Brain microvascular endothelial cell (primary cell): Measurements from ENCODE around the gene ZXDC.

ENCODE experiments used
- DNase-seq: peaks from one replicate; pipeline ENCODE4 v3.0.0-alpha.2; 2020
- H3K27ac ChIP-seq: fragments of 250-450 bp; sonication (Bioruptor Pico); 2 replicates; pipeline ENCODE4 v1.5.1; 2020; ENCODE audit warnings: mild to moderate bottlenecking, moderate library complexity
- H3K27me3 ChIP-seq: fragments of 250-450 bp; sonication (Bioruptor Pico); replicated peaks from 2 replicates; pipeline ENCODE4 v1.5.1; 2020; ENCODE audit warnings: mild to moderate bottlenecking
- H3K36me3 ChIP-seq: fragments of 250-450 bp; sonication (Bioruptor Pico); replicated peaks from 2 replicates; pipeline ENCODE4 v1.5.1; 2020; ENCODE audit warnings: mild to moderate bottlenecking
- H3K4me3 ChIP-seq: 2 replicates; pipeline ENCODE4 v1.5.1; 2011; ENCODE audit warnings: low read depth, mild to moderate bottlenecking, control low read depth, low read length, moderate library complexity
- CTCF ChIP-seq: IDR thresholded peaks from 2 replicates; pipeline ENCODE4 v1.5.1; 2011; ENCODE audit warnings: low read depth, mild to moderate bottlenecking, moderate library complexity, low read length, control low read depth, inconsistent platforms; ENCODE audit errors: missing control alignments
- in situ Hi-C: cut with HindIII; loops from 2 replicates; pipeline ENCODE4 v1.10.0; 2017; ENCODE audit warnings: low sequenced_read_pairs, low pct_ligation_motif_present

ZXDC gene

GRCh38 chr3:126463521-126463920 lies 12.2 kb downstream of the ZXDC start:
- DNase-seq, result no peak
- Histone ChIP-seq H3K4me3 (no peak overlapping the region), H3K36me3 (peaks cover 72% of the 10 kb centered on the region), H3K27ac (no peak overlapping the region), H3K27me3 (no peaks in the 10 kb centered on the region)
- in situ Hi-C loops, result no loop called here
- no peak for TF ChIP-seq CTCF

- no peak for DNase-seq
Measured at GRCh38 chr3:126461450-126462070, 14.1 kb downstream of the ZXDC start.

DNA sequence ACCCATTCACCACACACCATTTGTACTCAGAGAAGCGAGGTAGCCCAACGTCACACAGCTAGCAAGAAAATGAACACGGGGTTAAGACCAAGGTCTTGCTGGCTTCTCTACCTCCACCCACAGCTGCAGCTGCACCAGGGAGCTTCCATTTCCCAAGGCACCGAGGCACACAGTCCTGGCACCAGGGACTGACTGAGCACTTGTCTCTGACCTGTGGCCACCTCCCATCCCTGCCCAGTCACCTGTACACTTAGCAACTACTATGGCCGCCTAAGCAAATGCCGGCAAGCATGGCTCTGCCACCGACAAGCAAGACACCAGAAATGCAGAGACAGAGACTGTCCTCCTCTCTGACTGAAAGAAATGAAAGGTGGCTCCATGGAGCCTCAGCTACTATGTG lies 15.3 kb downstream of the ZXDC start:
- H3K4me3 ChIP-seq, result no peak overlapping the region
- no peak overlapping the region for H3K27ac ChIP-seq
- H3K27me3 ChIP-seq, result no peaks in the 10 kb centered on the region
- peaks cover 62% of the 10 kb centered on the region for H3K36me3 ChIP-seq
- no peak for DNase-seq
- in situ Hi-C loops, result no loop called here
- no peak for TF ChIP-seq CTCF

More at GRCh38 chr3:126461450-126462070, 14.1 kb downstream of the ZXDC start:
- Histone ChIP-seq H3K27me3 (no peaks in the 10 kb centered on the region), H3K4me3 (no peak overlapping the region), H3K27ac (no peak overlapping the region), H3K36me3 (peaks cover 65% of the 10 kb centered on the region)
- TF ChIP-seq CTCF, result no peak
- in situ Hi-C loops, result no loop called here

DNA sequence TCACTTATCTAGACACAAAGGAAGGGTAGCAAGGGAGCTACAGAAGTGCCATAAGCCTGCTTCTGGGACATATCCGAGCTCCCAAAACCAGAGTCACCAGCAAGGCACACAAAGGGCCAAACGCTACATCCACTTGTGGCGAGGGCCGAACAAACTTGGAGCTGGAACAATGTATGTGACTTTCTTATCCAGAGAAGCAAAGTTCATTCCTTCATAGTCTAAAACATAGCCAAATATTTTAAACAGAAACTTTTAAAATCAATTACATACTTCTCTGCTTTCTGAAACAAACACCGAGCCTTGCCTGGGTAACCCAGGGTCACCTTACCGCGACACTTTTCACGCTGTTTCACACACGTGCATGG lies 15.9 kb downstream of the ZXDC start:
- H3K27ac ChIP-seq, result no peak overlapping the region

GRCh38 chr3:126459111-126459762 lies 16.5 kb downstream of the ZXDC start:
- in situ Hi-C loops, result no loop called here
- H3K4me3 ChIP-seq, result no peak overlapping the region
- no peak for TF ChIP-seq CTCF
- DNase-seq, result no peak
- H3K27ac ChIP-seq, result no peak overlapping the region
- H3K27me3 ChIP-seq, result no peaks in the 10 kb centered on the region
- H3K36me3 ChIP-seq, result peaks cover 52% of the 10 kb centered on the region

More for the DNA sequence above, 15.9 kb downstream of the ZXDC start:
- no peak for DNase-seq
- Histone ChIP-seq H3K27me3 (no peaks in the 10 kb centered on the region), H3K4me3 (no peak overlapping the region), H3K36me3 (peaks cover 57% of the 10 kb centered on the region)
- no peak for TF ChIP-seq CTCF
- in situ Hi-C loops, result no loop called here
